ENCODE measurements around the gene ARGFX.

ARGFX gene

DNA sequence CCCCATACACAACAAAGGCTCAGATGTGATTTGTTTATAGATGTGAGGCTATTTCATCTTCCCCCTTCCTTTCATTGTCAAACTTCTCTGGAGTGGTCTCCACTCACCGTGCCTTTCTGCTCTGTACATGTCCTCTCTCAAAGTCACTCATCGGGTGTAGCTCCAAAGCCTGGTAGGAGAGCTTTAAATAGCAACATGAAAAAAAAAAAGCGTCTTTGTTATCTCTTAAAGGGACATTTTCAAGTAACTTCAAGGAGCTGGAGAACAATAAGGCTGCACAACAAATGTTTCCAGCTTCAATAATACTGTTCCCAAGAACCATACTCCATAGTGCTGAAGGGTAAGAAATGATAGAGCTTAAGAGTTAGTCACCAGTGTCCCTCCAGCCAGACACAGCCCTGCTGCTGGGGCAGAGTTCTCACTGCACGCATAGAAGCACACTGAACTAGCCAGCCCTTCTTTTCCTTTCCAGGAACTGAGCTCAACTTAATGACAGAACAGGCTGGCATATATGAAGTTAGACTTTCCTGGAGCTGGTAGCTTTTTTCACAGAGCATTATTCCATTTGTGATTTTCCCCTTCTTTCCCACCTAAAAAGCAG, 33.6 kb downstream of the ARGFX start:
- DNase-seq: no peak

DNA sequence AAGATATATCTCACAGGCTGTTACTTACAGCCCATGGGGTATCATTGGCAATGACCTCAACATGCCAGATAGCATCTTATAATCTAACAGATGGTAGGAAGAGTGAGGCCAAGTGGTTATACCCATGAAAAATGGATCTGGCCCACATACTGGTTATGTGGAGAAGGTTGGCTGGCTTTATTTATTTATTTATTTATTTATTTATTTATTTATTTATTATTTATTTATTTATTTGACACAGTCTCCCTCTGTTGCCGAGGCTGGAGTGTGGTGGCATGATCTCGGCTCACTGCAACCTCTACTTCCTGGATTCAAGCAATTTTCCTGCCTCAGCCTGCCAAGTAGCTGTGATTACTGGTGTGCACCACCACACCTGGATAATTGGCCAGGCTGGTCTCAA, 37.0 kb downstream of the ARGFX start:
- no peak for DNase-seq

DNA sequence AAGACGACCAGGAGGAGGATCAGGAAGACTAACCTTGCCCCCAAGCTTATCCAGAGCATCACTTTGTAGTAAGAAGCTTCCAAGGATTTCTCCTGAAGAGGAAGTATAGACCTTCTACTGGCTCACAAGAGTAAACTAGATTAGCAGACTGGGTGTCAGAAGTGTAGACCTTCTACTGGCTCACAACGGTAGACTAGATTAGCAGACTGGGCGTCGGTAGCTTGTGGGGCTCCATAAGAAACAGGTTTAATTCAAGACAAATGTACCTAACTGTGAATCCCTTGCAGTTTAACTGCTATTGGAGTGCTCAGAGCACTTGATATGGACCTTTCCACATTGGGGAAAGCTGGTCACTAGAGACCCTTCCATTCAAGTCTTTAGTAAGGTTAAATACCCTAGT, 38.4 kb downstream of the ARGFX start:
- no peak for DNase-seq

Measured in NCI-H187 treated with DMSO at 0.1 percent for 48 hours (cell line).